HEK293 (cell line): Measurements from ENCODE around the gene COL9A2.

Experiments used
- CTCF ChIA-PET: fragments of 350-600 bp; formaldehyde crosslinking; extraction: SDS; loops from one replicate; lab custom pipeline; 2021; ENCODE audit warnings: antibody characterized with exemption; lab: Yijun Ruan, JAX
- POLR2A ChIA-PET: fragments of 300-600 bp; formaldehyde crosslinking; extraction: SDS; loops from one replicate; lab custom pipeline; 2020; ENCODE audit warnings: antibody characterized with exemption, inconsistent platforms; lab: Yijun Ruan, JAX
- H3K27ac ChIP-seq: fragments of 200-500 bp; sonication (Bioruptor generic); 2 replicates; pipeline ENCODE4 v1.5.1; 2014; ENCODE audit warnings: low read depth, low read length, control low read depth, inconsistent platforms; ENCODE audit errors: extremely low read depth
- H3K36me3 ChIP-seq, 2 experiments: fragments of 200-500 bp in 1 of 2; sonication (Bioruptor generic) in 1 of 2; 1 replicate in 1 of 2; 2 replicates in 1 of 2; pipeline ENCODE4 v1.5.1; 2014 to 2017; ENCODE audit warnings: inconsistent platforms in 2 of 2, low read length in 2 of 2; ENCODE audit not compliant: control insufficient read depth in 2 of 2, insufficient read depth in 1 of 2
- H3K4me1 ChIP-seq: fragments of 200-500 bp; sonication (Bioruptor generic); 2 replicates; pipeline ENCODE4 v1.5.1; 2014; ENCODE audit warnings: mild to moderate bottlenecking, low read length, inconsistent platforms; ENCODE audit not compliant: control insufficient read depth, insufficient read depth
- H3K4me3 ChIP-seq: 2 replicates; pipeline ENCODE4 v1.5.1; 2011; ENCODE audit warnings: low read depth, mild to moderate bottlenecking, control low read depth, low read length, moderate library complexity
- H3K9me3 ChIP-seq: fragments of 200-500 bp; sonication (Bioruptor generic); 2 replicates; pipeline ENCODE4 v1.5.1; 2014; ENCODE audit warnings: low read depth, low read length, inconsistent platforms; ENCODE audit not compliant: control insufficient read depth, insufficient read depth
- HOXA7 ChIP-seq: sonication (generic); formaldehyde crosslinking; IDR thresholded peaks from 2 replicates; pipeline ENCODE4 v1.8.1; 2022; ENCODE audit warnings: missing genetic modification reagents, borderline replicate concordance
- SCRT2 ChIP-seq: fragments of 450-650 bp; formaldehyde crosslinking; IDR thresholded peaks from 2 replicates; pipeline ENCODE4 v1.5.1; 2016; ENCODE audit warnings: missing biosample characterization, missing genetic modification characterization
- SP3 ChIP-seq: fragments of 450-650 bp; formaldehyde crosslinking; IDR thresholded peaks from 2 replicates; pipeline ENCODE4 v1.5.1; 2016; ENCODE audit warnings: missing biosample characterization, missing genetic modification characterization
- TRIM28 ChIP-seq: IDR thresholded peaks from 2 replicates; pipeline ENCODE4 v1.6.1; 2011; ENCODE audit warnings: low read length, control low read depth, borderline replicate concordance
- ZFP37 ChIP-seq: fragments of 450-650 bp; formaldehyde crosslinking; IDR thresholded peaks from 2 replicates; pipeline ENCODE4 v1.5.1; 2016; ENCODE audit warnings: missing biosample characterization, missing genetic modification characterization
- ZNF157 ChIP-seq: fragments of 450-650 bp; formaldehyde crosslinking; IDR thresholded peaks from 2 replicates; pipeline ENCODE4 v1.5.1; 2016; ENCODE audit warnings: missing biosample characterization, missing genetic modification characterization
- ZNF221 ChIP-seq: fragments of 450-650 bp; formaldehyde crosslinking; IDR thresholded peaks from 2 replicates; pipeline ENCODE4 v1.5.1; 2017; ENCODE audit warnings: missing biosample characterization, missing genetic modification characterization, borderline replicate concordance
- ZNF274 ChIP-seq, 2 experiments: fragments of 200-500 bp in 1 of 2; fragments of 450-650 bp in 1 of 2; sonication (Bioruptor generic) in 1 of 2; formaldehyde crosslinking in 1 of 2; IDR thresholded peaks; 2 replicates each; pipeline versions ENCODE4 v1.5.1 to v1.6.1; 2014 to 2016; ENCODE audit warnings: borderline replicate concordance in 1 of 2, inconsistent platforms in 1 of 2, low read length in 1 of 2, missing biosample characterization in 1 of 2, missing genetic modification characterization in 1 of 2
- ZNF433 ChIP-seq: fragments of 450-650 bp; formaldehyde crosslinking; IDR thresholded peaks from 2 replicates; pipeline ENCODE4 v1.5.1; 2016; ENCODE audit warnings: missing biosample characterization, missing genetic modification characterization, low read depth
- ZNF660 ChIP-seq: fragments of 450-650 bp; IDR thresholded peaks from 2 replicates; pipeline ENCODE4 v1.5.1; 2018; ENCODE audit warnings: missing biosample characterization, mild to moderate bottlenecking, missing genetic modification characterization
- ZSCAN30 ChIP-seq: fragments of 450-650 bp; IDR thresholded peaks from 2 replicates; pipeline ENCODE4 v1.5.1; 2018; ENCODE audit warnings: missing biosample characterization, mild to moderate bottlenecking, missing genetic modification characterization, moderate library complexity
- TF ChIP-seq, protein P1 (sequence below): fragments of 450-650 bp; formaldehyde crosslinking; IDR thresholded peaks from 2 replicates; pipeline ENCODE4 v1.5.1; 2017; ENCODE audit warnings: missing biosample characterization, missing genetic modification characterization
- TF ChIP-seq, protein P2 (sequence below): fragments of 450-650 bp; formaldehyde crosslinking; IDR thresholded peaks from 2 replicates; pipeline ENCODE4 v1.5.1; 2017; ENCODE audit warnings: missing biosample characterization, missing genetic modification characterization
- TF ChIP-seq, protein P3 (sequence below): fragments of 450-650 bp; formaldehyde crosslinking; IDR thresholded peaks from 2 replicates; pipeline ENCODE4 v1.5.1; 2016; ENCODE audit warnings: missing biosample characterization, missing genetic modification characterization
- TF ChIP-seq, protein P4 (sequence below): sonication (generic); formaldehyde crosslinking; IDR thresholded peaks from 2 replicates; pipeline ENCODE4 v1.8.1; 2022; ENCODE audit warnings: mild to moderate bottlenecking, moderate library complexity, missing genetic modification reagents
- TF ChIP-seq, protein P5 (sequence below): fragments of 450-650 bp; formaldehyde crosslinking; IDR thresholded peaks from 2 replicates; pipeline ENCODE4 v1.5.1; 2016; ENCODE audit warnings: missing biosample characterization, missing genetic modification characterization, low read depth
- TF ChIP-seq, protein P6 (sequence below): fragments of 450-650 bp; formaldehyde crosslinking; IDR thresholded peaks from 2 replicates; pipeline ENCODE4 v1.5.1; 2016; ENCODE audit warnings: missing biosample characterization, missing genetic modification characterization

COL9A2 gene

DNA sequence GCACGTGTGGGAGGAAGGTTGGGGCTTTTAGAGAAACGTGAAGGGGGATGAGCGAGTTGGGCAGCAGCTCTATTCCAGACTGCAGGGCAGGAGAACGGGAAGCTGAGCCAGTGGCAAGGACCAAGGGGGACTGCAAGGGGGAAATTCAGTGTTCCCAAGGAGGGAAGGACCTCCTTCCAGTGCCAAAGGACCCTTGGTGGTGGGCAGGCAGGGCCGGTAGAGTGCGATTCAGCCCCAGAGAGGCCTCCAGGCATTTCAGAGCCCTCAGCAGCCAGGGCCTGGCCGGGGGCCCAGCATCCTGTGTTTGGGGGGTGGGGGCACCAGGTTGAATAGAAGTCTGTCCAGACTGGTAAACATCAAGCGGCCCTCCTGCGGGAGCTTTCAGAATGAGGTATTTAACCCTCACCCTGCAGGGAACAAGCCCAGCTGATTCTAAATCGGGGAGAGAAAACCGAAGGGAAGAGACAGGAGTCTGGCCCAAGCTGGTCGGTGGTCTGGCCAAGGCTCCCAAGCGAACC is 2.3 kb downstream of the COL9A2 start:
- POLR2A ChIA-PET, result interaction anchor here (0.6 kb wide), 1 partner anchor 53 kb away, joined by 4 read pairs; no protein-coding TSS in a partner anchor
- H3K4me3 ChIP-seq, result no peak overlapping the region

DNA sequence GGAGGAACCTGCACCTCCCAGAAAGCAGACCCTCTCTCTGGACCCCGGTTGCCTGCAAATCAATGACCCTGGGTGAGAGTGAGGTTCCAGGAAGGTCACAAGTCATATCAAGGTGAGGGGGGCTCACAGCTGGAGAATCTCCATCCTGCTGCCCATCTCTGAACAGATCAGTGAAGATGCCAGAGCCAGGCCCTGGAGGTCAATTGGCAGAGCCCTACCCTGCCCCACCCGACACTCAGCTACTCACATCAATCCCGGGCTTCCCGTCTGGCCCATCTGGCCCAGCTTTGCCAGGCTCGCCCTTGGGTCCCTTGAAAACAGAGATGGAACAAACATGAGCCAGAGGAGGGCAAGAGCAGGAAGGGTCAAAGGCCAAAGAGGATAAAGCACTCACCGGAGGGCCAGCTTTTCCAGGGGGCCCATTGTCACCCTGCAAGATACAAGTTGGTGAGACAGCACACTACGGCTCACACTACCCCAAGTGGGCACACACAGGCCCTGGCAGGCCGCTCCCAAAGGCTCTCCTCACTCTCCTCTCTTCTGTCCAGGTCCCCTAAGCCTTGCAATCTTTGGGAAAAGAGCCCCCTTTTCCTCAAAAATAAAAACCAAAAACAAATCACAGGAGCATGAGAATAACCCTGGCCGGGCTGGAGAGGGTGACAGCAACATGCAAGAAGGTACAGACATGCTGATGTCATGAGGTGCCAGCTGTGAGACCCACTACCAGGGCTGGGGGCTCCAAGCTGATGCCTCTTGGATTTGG is 2.9 kb downstream of the COL9A2 start:
- H3K4me1 ChIP-seq, result no peaks in the 10 kb centered on the region; the same call in 1 of the 2 replicates
- POLR2A ChIA-PET, result no interaction called here
- H3K36me3 ChIP-seq, result no peaks in the 10 kb centered on the region
- H3K27ac ChIP-seq, result no peak overlapping the region
- H3K4me3 ChIP-seq, result no peak overlapping the region
- CTCF ChIA-PET, result interaction anchor here (0.6 to 3.6 kb wide), 10 partner anchors 10 to 204 kb away, joined by 3 to 21 read pairs (median 4); no protein-coding TSS in a partner anchor
- H3K9me3 ChIP-seq, result no peaks in the 10 kb centered on the region
- TF ChIP-seq HOXA7 (no peak), ZNF221 (no peak), SP3 (no peak), TRIM28 (no peak), ZNF274 (IDR thresholded peaks at IDR 0.05; ENCODE audit: low read length) (no peak), ZNF274 (tag by site-specific recombination; IDR thresholded peaks at IDR 0.05; ENCODE audit: borderline replicate concordance) (no peak), ZFP37 (tag by site-specific recombination) (no peak), ZNF660 (tag by site-specific recombination) (no peak)
- TF ChIP-seq, protein P1, sequence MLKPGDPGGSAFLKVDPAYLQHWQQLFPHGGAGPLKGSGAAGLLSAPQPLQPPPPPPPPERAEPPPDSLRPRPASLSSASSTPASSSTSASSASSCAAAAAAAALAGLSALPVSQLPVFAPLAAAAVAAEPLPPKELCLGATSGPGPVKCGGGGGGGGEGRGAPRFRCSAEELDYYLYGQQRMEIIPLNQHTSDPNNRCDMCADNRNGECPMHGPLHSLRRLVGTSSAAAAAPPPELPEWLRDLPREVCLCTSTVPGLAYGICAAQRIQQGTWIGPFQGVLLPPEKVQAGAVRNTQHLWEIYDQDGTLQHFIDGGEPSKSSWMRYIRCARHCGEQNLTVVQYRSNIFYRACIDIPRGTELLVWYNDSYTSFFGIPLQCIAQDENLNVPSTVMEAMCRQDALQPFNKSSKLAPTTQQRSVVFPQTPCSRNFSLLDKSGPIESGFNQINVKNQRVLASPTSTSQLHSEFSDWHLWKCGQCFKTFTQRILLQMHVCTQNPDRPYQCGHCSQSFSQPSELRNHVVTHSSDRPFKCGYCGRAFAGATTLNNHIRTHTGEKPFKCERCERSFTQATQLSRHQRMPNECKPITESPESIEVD, result no peak
- TF ChIP-seq, protein P2, sequence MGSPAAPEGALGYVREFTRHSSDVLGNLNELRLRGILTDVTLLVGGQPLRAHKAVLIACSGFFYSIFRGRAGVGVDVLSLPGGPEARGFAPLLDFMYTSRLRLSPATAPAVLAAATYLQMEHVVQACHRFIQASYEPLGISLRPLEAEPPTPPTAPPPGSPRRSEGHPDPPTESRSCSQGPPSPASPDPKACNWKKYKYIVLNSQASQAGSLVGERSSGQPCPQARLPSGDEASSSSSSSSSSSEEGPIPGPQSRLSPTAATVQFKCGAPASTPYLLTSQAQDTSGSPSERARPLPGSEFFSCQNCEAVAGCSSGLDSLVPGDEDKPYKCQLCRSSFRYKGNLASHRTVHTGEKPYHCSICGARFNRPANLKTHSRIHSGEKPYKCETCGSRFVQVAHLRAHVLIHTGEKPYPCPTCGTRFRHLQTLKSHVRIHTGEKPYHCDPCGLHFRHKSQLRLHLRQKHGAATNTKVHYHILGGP, result no peak
- TF ChIP-seq, protein P3, sequence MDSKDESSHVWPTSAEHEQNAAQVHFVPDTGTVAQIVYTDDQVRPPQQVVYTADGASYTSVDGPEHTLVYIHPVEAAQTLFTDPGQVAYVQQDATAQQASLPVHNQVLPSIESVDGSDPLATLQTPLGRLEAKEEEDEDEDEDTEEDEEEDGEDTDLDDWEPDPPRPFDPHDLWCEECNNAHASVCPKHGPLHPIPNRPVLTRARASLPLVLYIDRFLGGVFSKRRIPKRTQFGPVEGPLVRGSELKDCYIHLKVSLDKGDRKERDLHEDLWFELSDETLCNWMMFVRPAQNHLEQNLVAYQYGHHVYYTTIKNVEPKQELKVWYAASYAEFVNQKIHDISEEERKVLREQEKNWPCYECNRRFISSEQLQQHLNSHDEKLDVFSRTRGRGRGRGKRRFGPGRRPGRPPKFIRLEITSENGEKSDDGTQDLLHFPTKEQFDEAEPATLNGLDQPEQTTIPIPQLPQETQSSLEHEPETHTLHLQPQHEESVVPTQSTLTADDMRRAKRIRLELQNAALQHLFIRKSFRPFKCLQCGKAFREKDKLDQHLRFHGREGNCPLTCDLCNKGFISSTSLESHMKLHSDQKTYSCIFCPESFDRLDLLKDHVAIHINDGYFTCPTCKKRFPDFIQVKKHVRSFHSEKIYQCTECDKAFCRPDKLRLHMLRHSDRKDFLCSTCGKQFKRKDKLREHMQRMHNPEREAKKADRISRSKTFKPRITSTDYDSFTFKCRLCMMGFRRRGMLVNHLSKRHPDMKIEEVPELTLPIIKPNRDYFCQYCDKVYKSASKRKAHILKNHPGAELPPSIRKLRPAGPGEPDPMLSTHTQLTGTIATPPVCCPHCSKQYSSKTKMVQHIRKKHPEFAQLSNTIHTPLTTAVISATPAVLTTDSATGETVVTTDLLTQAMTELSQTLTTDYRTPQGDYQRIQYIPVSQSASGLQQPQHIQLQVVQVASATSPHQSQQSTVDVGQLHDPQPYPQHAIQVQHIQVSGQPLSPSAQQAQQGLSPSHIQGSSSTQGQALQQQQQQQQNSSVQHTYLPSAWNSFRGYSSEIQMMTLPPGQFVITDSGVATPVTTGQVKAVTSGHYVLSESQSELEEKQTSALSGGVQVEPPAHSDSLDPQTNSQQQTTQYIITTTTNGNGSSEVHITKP, result no peak
- TF ChIP-seq, protein P4, sequence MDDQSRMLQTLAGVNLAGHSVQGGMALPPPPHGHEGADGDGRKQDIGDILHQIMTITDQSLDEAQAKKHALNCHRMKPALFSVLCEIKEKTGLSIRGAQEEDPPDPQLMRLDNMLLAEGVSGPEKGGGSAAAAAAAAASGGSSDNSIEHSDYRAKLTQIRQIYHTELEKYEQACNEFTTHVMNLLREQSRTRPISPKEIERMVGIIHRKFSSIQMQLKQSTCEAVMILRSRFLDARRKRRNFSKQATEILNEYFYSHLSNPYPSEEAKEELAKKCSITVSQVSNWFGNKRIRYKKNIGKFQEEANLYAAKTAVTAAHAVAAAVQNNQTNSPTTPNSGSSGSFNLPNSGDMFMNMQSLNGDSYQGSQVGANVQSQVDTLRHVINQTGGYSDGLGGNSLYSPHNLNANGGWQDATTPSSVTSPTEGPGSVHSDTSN (CRISPR knock-in tag), result no peak

More for the DNA sequence above, 2.3 kb downstream of the COL9A2 start:
- CTCF ChIA-PET, result interaction anchor here (0.5 to 3.6 kb wide), 18 partner anchors 9 to 388 kb away, joined by 3 to 21 read pairs (median 4); no protein-coding TSS in a partner anchor
- no peaks in the 10 kb centered on the region for H3K36me3 ChIP-seq
- no peak for TF ChIP-seq ZSCAN30 (tag by site-specific recombination)
- TF ChIP-seq, protein P5, sequence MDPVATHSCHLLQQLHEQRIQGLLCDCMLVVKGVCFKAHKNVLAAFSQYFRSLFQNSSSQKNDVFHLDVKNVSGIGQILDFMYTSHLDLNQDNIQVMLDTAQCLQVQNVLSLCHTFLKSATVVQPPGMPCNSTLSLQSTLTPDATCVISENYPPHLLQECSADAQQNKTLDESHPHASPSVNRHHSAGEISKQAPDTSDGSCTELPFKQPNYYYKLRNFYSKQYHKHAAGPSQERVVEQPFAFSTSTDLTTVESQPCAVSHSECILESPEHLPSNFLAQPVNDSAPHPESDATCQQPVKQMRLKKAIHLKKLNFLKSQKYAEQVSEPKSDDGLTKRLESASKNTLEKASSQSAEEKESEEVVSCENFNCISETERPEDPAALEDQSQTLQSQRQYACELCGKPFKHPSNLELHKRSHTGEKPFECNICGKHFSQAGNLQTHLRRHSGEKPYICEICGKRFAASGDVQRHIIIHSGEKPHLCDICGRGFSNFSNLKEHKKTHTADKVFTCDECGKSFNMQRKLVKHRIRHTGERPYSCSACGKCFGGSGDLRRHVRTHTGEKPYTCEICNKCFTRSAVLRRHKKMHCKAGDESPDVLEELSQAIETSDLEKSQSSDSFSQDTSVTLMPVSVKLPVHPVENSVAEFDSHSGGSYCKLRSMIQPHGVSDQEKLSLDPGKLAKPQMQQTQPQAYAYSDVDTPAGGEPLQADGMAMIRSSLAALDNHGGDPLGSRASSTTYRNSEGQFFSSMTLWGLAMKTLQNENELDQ (tag by site-specific recombination), result no peak
- no peak for TF ChIP-seq ZNF157 (tag by site-specific recombination)
- TF ChIP-seq SCRT2 (tag by site-specific recombination), result no peak
- no peak for TF ChIP-seq ZNF433
- TF ChIP-seq, protein P6, sequence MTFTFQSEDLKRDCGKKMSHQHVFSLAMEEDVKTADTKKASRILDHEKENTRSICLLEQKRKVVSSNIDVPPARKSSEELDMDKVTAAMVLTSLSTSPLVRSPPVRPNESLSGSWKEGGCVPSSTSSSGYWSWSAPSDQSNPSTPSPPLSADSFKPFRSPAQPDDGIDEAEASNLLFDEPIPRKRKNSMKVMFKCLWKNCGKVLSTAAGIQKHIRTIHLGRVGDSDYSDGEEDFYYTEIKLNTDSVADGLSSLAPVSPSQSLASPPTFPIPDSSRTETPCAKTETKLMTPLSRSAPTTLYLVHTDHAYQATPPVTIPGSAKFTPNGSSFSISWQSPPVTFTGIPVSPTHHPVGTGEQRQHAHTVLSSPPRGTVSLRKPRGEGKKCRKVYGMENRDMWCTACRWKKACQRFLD (tag by site-specific recombination), result no peak
- no peaks in the 10 kb centered on the region; the same call in 1 of the 2 replicates for H3K4me1 ChIP-seq
- no peaks in the 10 kb centered on the region for H3K9me3 ChIP-seq
- H3K27ac ChIP-seq, result no peak overlapping the region
